CD4-positive, alpha-beta T cell treated with Interleukin-21 for 1 hour (primary cell): ENCODE measurements around the gene DLX1.
"Not testable (repeated sequence)": the region's sequence is repeated elsewhere in the genome, so short reads cannot be mapped to it uniquely, and the experiment has no call there.

Source experiments
- DNase-seq: peaks from one replicate; pipeline ENCODE4 v3.0.0-alpha.2; 2020

The DLX1 gene

GRCh38 chr2:172100080-172100934 is 15.0 kb downstream of the DLX1 start:
- DNase-seq = no peak

- DNase-seq = no peak
These were observed 15.9 kb downstream of the DLX1 start for GRCh38 chr2:172100935-172101820.

GRCh38 chr2:172101821-172102390 is 16.6 kb downstream of the DLX1 start:
- no peak for DNase-seq

GRCh38 chr2:172102391-172103359 is 17.4 kb downstream of the DLX1 start, which contains the start of gene DLX2:
DLX2 (minus strand) TSS chr2:172102900; CDS start chr2:172102538, 362 bp downstream.
- peak; percentile 81 for DNase-seq

GRCh38 chr2:172103471-172104272 is 18.4 kb downstream of the DLX1 start:
- DNase-seq = peak; percentile 73

GRCh38 chr2:172105471-172106107 is 20.3 kb downstream of the DLX1 start:
- no peak for DNase-seq

- DNase-seq = peak; percentile 53
These were observed 21.0 kb downstream of the DLX1 start for GRCh38 chr2:172106108-172106961.

GRCh38 chr2:172107690-172108586 is 22.6 kb downstream of the DLX1 start:
- no peak for DNase-seq

- no peak for DNase-seq
These were observed 23.3 kb downstream of the DLX1 start for GRCh38 chr2:172108587-172108930.

- DNase-seq = no peak
These were observed 24.1 kb downstream of the DLX1 start for GRCh38 chr2:172109256-172109987.

GRCh38 chr2:172109988-172110811 is 24.9 kb downstream of the DLX1 start:
- no peak for DNase-seq

GRCh38 chr2:172113617-172114016 is 28.3 kb downstream of the DLX1 start:
- DNase-seq = no peak

- not testable (repeated sequence) for DNase-seq
These were observed 28.9 kb downstream of the DLX1 start for GRCh38 chr2:172114176-172114575.

GRCh38 chr2:172114579-172114978 is 29.3 kb downstream of the DLX1 start:
- no peak for DNase-seq

- DNase-seq = no peak
These were observed 30.8 kb downstream of the DLX1 start for GRCh38 chr2:172116107-172116506.

GRCh38 chr2:172119089-172119488 is 33.8 kb downstream of the DLX1 start:
- no peak for DNase-seq

- no peak for DNase-seq
These were observed 34.8 kb downstream of the DLX1 start for GRCh38 chr2:172120118-172120517.
